HG03342 (cell line): ENCODE results near the gene NCK2.

Experiments used
- ATAC-seq: cut with Tn5 transposase; IDR thresholded peaks from one replicate; pipeline ENCODE4 v1.9.1; 2021; ENCODE audit warnings: mild to moderate bottlenecking, moderate library complexity; ENCODE audit not compliant: unreplicated experiment

The NCK2 gene

DNA sequence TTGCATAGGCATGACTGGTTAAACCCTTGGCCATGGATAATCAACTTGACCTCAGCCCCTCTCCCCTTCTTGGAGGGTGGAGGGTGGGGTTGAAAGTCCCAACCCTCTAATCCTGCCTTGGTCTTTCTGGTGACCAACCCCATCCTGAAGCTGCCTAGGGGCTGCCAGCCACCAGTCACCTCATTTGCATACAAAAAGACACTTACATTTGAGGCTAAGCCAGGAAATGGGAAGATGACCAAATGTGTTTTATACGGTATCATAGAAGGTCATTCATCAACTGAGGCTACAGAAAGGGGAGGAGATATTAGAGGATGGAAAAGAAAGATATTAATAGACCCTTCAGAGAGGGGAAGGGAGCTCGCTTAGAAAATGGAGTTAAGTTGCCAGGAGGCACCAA, 96.8 kb downstream of the NCK2 start:
- no peak for ATAC-seq

DNA sequence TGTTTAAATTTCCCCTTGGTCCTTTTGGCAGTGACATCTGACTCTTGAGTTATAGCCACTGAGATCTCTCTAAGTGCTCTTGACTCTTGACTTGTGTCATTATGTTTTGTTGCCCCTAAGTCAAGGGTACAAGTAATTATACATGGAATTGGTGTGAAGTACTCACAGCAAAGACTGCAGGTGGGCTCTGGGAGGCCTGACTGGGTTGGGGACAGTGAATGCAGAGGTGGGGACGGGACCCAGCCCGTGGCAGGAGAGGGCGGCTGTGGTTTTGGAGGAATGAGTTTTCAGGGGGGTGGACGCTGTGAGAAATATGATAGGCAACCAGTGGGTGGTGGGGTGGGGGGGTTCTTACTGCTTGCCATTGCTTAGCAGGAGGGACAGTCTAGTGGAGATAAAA, 97.8 kb downstream of the NCK2 start:
- ATAC-seq = no peak

GRCh38 chr2:105843476-105844374, 99.0 kb downstream of the NCK2 start:
- ATAC-seq = no peak

GRCh38 chr2:105845976-105846375, 101.3 kb downstream of the NCK2 start:
- ATAC-seq = no peak

- no peak for ATAC-seq
Measured at GRCh38 chr2:105847056-105847455, 102.3 kb downstream of the NCK2 start.

GRCh38 chr2:105848367-105848766, 103.7 kb downstream of the NCK2 start:
- no peak for ATAC-seq

DNA sequence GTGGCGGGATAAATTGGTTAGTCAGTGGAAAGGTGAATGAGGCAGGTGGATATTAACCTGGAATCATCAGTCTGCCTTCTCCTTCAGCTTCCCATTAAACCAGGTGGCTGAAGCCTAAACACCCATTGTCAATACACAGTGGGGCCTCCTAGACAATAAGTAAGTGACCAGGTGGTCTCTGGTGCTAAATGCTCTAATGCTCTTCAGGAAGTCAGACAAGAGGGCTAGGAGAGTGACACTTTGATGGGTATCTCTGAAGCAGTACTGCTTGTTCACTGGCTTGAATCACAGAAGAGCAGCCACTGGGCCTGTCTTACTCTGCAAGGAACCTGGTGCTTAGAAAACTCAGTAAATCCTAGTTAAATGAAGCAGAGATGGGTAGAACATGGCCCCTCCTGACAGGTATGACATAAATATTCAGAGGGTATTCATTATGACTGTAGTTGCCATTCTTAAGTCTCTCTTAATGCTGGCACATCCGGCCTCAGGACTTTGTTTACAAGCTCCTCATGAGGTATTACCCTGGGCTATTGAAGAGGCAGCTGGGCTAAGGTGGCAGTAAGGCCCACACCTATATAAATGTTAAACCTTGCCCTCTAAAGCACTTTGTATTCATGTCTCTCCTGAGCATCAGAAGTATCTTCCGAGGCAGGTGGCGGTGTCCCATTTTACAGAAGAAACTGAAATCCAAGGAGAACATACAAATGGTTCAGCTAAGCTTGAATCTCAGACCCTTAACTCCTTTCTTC, 104.9 kb downstream of the NCK2 start:
- ATAC-seq = no peak

DNA sequence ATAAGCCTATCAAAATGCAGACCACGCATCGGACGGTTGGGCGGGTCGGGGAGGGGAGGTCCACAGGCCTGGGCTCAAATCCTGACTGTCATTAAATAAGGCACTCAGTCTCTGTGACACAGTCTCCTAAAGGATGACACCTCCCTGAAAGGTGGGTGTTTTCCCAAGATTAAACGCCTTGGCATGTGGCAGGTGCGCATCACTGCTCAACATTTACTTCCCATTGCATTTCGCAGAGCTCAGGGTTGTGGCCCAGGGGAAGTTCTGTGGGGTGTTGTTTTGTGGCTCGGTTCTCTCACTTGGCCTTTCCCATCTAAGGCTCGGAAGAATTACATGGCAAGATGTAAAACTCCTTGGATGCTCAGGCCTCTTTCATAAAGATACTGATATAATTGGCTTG, 107.4 kb downstream of the NCK2 start:
- ATAC-seq = no peak

DNA sequence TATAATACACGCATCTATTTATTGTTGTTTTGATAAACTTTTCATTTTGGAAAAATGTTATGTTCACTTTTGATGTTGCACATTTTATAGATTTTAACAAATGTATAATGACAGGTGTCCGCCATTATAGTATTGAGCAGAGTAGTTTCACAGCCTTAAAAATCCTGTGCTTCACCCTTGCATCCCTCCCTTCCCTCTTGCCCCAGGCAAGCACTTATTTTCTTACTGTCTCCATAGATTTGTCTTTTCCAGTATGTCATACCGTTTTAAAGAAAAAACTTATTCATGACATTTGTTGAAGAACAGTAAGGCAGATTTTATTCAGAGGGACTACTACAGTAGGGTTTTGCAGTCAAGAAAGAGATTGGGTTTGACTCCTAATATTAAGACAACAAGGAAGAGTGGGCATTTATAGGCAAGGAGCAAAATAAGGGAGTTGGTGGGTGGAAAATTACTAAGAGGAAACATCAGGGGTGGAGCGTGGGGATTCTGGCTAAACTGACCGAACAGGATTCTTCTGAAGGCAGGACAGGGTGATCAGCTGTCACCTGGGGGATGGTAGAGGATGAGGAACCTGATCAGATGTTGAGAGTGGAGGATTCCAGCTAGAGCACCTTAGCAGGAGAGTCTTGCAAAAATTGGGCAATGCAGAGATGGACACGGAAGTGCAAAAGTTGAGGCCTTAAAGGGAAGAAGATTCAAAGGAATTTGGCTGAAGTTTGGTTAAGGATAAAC, 108.8 kb downstream of the NCK2 start:
- ATAC-seq = no peak

DNA sequence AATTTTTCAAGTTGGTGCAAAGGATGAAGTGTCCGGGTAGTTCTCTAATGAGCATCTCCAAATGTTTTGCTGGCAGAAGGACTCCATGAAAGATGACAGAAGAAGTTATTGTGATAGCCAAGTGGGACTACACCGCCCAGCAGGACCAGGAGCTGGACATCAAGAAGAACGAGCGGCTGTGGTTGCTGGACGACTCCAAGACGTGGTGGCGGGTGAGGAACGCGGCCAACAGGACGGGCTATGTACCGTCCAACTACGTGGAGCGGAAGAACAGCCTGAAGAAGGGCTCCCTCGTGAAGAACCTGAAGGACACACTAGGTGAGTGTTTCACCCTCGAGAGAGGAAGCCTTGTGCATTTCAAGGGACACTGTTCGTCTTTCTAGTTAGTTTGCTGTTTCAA, 110.3 kb downstream of the NCK2 start:
- no peak for ATAC-seq

- ATAC-seq = no peak
Measured at GRCh38 chr2:105856581-105856980, 111.9 kb downstream of the NCK2 start.

DNA sequence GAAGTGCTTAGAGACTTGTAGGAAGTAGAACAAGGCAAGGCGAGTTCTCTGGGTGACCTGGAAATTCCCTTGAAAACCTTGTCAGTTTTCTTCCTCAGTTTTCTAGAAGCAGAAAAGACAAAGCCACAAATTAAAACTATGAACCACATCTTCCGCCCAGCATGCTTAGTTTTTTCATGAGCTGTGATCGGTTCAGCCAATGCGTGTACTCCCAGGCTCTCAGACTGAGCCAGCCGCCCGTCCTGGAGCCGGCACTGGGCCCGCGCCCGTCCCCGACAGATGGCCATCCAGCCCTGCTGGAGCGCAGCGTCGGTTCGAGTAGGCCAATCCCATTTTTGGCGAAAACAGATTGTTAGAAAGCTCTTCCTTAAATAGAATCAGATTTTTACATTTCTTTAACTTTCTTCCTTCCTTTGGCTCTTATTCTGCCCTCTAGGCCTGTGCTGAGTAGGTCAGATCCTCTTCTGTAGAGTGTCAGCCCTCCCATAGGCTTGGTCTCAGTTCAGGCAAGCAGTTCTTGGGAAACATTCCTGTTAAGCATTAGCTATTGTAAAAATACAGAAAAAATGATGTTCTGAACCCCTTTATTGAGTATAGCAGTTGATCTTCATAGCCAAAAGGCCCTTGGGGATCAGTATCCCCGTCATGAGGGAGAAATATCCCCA, 112.5 kb downstream of the NCK2 start:
- ATAC-seq = no peak

DNA sequence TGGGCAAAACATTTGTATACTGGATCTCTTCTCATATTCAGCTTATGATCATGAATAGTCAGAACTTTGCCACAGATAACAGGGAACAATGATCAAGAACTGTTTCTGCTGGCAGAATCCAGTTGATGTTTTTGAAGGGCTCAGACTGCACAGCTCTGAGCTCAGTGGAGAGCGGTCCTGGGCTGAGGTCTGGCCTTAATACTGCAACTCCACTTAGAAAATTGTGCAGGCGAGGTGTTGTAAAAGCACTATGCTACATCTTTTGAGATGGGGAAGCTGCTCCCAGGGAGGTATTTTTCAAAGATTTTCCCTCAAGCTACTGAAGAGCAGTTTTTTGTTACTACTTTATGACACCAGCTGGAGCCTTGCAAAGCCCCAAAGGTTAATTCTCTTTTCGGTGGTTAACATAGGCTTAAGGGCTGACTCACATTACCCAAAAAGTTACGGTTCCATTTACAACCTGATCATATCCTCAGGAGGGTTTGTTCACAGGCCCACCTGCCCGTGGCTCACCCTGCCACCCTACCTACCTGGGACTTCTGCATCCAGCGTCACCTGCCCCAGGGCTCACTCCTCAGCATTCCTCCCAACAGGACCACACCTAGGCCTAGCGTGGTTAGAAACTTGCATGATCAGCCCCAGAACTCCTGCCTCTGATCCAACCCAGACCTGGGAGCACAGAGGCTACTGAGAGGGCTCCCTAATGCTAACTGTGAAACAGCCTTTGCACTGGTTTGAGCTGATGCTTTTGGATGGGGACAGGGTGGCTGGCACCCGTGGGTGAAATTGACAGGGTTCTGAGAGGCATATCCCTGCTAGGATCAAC, 114.4 kb downstream of the NCK2 start:
- ATAC-seq = no peak

DNA sequence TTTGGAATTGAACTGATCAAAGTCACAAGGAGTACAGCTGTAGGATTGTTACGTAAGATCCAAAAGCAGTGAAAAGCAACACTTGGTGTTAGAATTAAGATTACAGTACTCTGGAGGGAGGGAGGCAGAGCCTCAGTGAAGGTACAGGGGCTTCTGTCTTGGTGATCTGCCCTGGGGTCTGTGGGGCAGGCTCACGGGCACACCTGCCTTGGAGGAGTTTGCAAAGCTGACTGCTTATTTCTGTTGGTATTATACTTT, 114.9 kb downstream of the NCK2 start:
- no peak for ATAC-seq

DNA sequence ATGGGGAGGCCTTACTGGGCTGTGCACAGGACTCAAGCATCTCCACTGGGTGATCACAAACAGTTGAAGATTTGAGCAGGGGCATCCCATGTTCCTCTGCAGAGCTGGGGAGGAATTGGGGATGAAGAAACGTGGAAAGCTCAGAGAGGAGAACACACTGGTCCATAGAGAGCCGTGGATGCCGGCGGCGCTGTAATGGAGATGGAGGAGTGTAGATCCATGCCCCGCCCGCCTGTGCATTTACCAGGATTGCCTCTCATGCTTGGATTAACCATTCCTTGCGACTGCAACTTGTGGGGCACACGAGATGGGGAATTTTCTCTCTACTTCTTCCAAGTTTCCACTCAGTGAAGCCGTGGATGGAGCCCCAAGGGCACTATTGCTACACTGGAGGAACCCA, 115.9 kb downstream of the NCK2 start:
- ATAC-seq = no peak

GRCh38 chr2:105861200-105861599, 116.5 kb downstream of the NCK2 start:
- no peak for ATAC-seq

DNA sequence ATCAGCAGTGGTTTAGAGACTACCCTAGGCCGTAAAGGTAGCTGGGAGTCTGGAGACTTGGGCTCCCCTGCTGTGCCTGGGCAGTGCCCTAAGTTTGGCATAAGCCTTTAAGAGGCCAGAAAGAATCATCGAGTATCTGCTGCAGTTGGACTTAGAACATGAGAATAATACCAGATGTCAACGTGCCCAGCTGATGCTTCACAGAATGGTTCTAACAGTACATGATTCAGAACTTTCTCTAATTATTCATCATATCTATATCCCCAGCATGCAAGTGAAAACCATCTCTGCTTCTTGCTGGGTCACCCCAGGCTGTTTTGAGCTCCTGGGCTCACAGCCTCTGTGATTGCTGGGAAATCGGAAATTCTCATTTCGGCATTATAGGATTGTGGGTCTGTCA, 118.1 kb downstream of the NCK2 start:
- no peak for ATAC-seq

- ATAC-seq = no peak
Measured at GRCh38 chr2:105864262-105864661, 119.5 kb downstream of the NCK2 start.

GRCh38 chr2:105865222-105865913, 120.7 kb downstream of the NCK2 start:
- no peak for ATAC-seq
